Activated T-cell treated with anti-CD3 and anti-CD28 coated beads for 4 hours (primary cell): ENCODE data around the gene ZNF540.
"Not testable (repeated sequence)": the region's sequence is repeated elsewhere in the genome, so short reads cannot be mapped to it uniquely, and the experiment has no call there.

Experiments used
- DNase-seq: peaks from one replicate; pipeline ENCODE4 v3.0.0-alpha.2; 2020

ZNF540 gene

DNA sequence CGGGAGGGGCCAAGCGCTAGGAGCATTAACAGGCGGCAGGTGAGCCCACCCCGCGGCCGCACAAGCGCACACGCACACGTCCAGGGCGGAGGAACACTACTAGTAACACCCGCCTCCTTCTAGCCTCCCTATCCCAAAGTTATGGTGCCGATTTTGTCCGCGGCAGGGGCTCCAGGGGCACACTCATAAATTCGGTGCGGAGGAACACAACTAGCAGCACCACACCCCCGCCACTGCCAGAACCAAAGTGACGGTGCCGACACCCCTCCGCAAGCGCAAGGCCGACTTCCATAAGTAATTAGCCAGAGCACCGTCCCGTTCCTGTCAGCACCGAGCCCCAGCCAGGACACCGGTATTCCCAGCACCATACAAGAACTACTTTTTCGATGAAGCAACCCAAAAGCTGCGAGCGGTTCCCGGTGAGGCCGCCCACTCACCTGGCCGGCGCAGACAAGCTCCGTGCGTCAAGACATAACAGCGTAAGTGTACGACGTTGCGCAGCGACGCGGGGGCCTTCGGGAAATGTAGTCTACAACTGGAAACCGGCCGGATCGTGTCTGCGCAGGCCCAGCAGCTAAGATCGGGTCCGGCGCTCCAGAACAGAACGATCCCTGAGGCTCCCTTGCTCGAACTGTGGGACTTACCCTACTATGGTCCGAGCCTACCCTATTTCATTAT, at the start of gene ZNF540, which contains the start of gene ZNF571:
TSS of gene ZNF540 (plus strand) at position 573 of the 678 bp plus-strand sequence. CDS start 3,572 bp downstream, outside the sequence.
TSS of gene ZNF571 (minus strand) at position 489 of the 678 bp plus-strand sequence. CDS start 8,116 bp downstream, outside the sequence.
- peak; percentile 88 for DNase-seq

GRCh38 chr19:37551129-37551993, 43.3 kb upstream of the ZNF540 start:
- DNase-seq, result peak; percentile 17

DNA sequence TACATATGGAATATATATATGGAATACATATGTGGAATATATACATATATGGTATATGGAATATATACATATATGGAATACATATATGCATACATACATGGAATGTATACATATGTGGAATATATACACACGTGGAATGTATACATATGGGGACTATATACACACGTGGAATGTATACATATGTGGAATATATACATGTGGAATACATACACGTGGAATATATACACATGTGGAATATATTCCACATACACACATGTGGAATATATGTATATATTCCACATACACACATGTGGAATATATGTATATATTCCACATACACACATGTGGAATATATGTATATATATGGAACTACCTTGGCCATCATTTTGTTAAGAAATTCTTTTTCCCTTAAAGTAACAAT, 31.2 kb upstream of the ZNF540 start:
- DNase-seq, result no peak

DNA sequence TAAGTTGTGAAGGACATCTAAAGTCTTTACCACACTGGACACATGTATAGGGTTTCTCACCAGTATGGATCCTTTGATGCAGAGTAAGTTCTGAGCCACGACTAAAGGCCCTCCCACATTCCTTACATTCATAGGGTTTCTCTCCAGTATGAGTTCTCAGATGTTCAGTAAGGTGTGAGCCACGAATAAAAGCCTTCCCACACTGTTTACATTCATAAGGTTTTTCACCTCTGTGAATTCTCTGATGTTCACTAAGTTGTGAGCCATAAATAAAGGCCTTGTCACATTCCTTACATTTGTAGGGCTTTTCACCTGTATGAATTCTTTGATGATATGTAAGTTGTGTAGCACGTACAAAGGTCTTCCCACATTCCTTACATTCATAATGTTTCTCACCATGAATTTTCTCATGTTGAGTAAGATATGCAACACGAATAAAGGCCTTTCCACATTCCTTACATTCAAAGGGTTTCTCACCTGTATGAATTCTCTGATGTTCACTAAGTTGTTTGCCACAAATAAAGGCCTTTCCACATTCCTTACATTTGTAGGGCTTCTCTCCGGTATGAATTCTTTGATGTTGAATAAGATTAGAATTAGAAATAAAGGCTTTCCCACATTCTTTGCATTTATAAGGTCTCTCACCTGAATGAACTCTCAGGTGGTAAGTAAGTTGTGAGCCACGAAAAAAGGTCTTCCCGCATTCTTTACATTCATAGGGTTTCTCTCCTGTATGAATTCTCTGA, 29.9 kb upstream of the ZNF540 start:
- DNase-seq, result no peak

- DNase-seq, result no peak
Observed at GRCh38 chr19:37565370-37565669, 29.4 kb upstream of the ZNF540 start.

DNA sequence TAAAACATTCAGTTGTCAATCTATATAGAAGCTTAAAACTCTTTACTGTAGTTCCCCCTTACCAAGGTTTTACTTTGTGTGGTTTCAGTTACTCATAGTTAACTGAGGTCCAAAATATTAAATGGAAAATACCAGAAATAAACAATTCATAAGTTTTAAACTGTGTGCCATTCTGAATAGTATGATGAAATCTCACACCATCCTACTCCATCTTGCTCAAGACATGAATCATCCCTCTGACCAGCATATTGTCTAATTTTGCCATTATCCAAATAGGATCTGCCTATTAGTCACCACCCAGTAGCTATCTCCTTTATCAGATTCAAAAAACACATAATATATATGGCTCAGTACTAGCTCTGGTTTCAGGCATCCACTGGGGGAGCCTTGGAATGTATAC, 22.5 kb upstream of the ZNF540 start:
- DNase-seq, result no peak

DNA sequence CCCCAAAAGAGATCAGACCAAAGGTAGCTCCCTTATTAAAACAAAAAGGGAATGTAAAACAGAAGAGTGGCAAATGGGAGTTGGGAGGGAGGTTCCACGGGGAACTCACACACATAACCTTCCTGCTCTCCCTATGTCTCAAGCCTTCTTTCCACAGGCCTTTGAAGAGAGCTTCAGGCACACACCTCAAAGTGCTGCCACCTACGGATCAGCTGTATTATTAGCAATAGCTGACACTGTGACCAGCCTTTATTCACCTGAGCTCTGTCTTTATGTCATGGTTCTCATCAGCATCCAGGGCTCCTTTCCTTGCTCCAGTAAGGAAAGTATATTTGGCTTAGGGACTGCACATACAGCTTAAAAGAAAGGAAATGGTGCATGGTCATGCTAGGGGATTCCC, 11.3 kb upstream of the ZNF540 start:
- DNase-seq, result no peak

GRCh38 chr19:37593996-37594303, 726 bp upstream of the ZNF540 start:
- DNase-seq, result no peak

GRCh38 chr19:37594982-37595382, 306 bp downstream of the ZNF540 start:
- DNase-seq, result peak; percentile 29

- DNase-seq, result no peak
Observed at GRCh38 chr19:37635076-37636056, 40.7 kb downstream of the ZNF540 start.

GRCh38 chr19:37654118-37654517, 59.4 kb downstream of the ZNF540 start:
- no peak for DNase-seq

DNA sequence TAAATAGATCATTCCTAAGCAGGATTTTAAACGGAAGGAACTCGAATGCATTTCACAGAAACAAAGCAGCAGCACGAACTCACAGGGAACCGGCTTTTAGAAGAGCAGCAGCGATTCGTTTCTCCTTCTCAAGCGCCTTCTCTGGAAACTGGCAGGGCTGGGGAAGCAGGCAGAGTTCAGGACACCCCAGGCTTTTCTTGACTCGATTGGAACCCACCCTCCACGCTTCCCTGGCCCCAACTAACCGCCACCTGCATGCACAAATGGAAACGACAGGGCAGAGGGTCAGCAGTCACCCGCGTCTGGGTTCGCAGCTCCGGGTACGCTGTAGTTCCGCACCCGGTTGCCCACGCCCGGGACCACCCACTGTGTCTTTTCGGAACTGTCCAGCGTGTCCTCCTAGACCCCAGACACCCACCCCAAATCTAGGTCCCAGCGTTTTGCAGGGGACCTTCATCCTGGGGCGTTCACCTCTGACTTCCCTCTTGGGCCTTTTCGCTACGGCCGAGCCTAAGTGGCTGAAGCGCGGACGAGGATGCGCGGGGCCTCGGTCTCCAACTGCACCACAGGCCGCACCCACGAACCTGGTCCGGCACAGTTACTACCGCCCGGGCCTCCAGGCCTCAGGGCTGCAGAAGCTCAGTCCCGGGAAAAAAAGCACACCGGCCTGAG, 60.1 kb downstream of the ZNF540 start:
- peak; percentile 3 for DNase-seq

- peak; percentile 59 for DNase-seq
Observed at GRCh38 chr19:37655301-37655688, 60.6 kb downstream of the ZNF540 start, which contains the start of gene ZFP30. ZFP30 (minus strand) TSS chr19:37655465; CDS start chr19:37647822, 7,643 bp downstream.

DNA sequence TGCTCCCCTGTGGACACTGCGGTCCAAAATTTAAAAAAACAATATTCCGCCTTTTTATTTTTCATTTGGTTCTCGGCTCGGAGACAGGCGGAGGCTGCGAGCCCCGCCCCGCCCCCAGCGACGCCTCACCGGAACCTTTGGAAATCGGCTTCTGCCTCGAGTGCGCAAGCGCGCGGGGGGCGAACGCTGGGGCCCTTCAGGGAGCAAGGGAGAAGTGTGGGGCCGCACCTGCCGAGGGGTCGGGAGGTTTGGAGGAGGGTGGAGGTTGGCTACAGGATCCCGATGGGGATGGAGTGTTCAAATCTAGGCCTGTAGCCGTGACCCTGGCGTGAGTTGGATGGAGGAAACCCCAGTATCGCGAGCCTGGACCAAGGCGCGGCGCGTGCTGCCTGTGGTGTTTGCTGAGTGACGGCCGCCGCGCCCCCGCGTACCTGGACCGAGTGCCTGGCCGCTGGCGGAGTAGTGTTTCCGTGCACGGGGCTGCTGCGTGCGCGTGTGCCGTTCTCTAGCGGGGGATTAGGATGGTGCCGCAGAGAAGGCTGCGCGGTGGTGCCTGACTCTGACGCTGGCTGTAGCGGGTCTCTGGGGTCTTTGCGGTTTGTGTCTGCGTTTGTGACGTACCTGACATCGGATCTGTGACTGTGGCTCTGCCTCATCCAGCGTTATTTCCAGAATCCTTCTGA, 61.2 kb downstream of the ZNF540 start:
- DNase-seq, result peak; percentile 79

DNA sequence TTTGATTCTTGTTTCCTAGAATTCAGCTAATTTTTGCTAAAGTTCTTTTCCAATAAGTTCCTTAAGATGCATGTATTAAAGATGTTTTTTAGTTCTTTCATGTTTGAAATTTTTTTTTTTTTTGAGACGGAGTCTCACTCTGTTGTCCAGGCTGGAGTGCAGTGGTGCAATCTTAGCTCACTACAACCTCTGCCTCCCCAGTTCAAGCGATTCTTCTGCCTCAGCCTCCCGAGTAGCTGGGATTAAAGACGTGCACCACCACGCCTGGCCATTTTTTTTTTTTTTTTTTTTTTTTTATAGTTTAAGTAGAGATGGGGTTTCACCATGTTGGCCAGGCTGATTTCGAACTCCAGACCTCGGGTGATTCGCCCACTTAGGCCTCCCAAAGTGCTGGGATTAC, 62.5 kb downstream of the ZNF540 start:
- DNase-seq, result not testable (repeated sequence)
